PC-9 (cell line): Measurements from ENCODE around the gene HIC1. TPM values are rescaled to one million over a fixed set of nuclear protein-coding genes. Genes with fewer than 3 reads are reported as not detected.

Experiments used
- BruUV-seq: library from RNA; stranded (reverse); fragments of 400-500 nt; replicated peaks from 2 replicates; lab custom pipeline; 2021; lab: Mats Ljungman, UMichigan
- CTCF ChIA-PET: fragments of 300-600 bp; sonication (Branson Sonifier 250); formaldehyde crosslinking; loops from one replicate; lab custom pipeline; 2022; ENCODE audit warnings: antibody characterized with exemption; lab: Charles Lee
- POLR2A ChIA-PET: fragments of 300-600 bp; sonication (Branson Sonifier 250); formaldehyde crosslinking; loops from one replicate; lab custom pipeline; 2022; ENCODE audit warnings: antibody characterized with exemption; ENCODE audit not compliant: unreplicated experiment; lab: Charles Lee
- DNase-seq, 2 experiments: peaks; one replicate each; pipeline versions ENCODE4 v3.0.0 to v3.0.0-alpha.2; 2015 to 2022; ENCODE audit warnings: mixed read lengths in 1 of 2
- H2AFZ ChIP-seq: fragments of 200-600 bp; sonication (generic); 2 replicates; pipeline ENCODE4 v1.8.1; 2017; ENCODE audit warnings: antibody characterized with exemption
- H3F3A ChIP-seq: fragments of 200-600 bp; sonication (generic); 2 replicates; pipeline ENCODE4 v1.8.1; 2017; ENCODE audit warnings: antibody characterized with exemption, mild to moderate bottlenecking, low read depth; ENCODE audit not compliant: insufficient read depth
- H3K27ac ChIP-seq: fragments of 200-600 bp; sonication (generic); 2 replicates; pipeline ENCODE4 v1.6.1; 2016; ENCODE audit warnings: mixed run types
- H3K27me3 ChIP-seq: fragments of 200-600 bp; sonication (generic); 2 replicates; pipeline ENCODE4 v1.6.1; 2016; ENCODE audit warnings: low read depth, mixed run types; ENCODE audit not compliant: insufficient read depth
- H3K36me3 ChIP-seq: fragments of 200-600 bp; sonication (generic); 2 replicates; pipeline ENCODE4 v1.6.1; 2016; ENCODE audit warnings: low read depth, mixed run types
- H3K4me1 ChIP-seq: fragments of 200-600 bp; sonication (generic); replicated peaks from 2 replicates; pipeline ENCODE4 v1.6.1; 2016; ENCODE audit warnings: mixed run types; ENCODE audit not compliant: insufficient read depth
- H3K4me2 ChIP-seq: fragments of 200-600 bp; sonication (generic); 2 replicates; pipeline ENCODE4 v1.6.1; 2017; ENCODE audit warnings: mixed run types
- H3K4me3 ChIP-seq: fragments of 200-600 bp; sonication (generic); 2 replicates; pipeline ENCODE4 v1.6.1; 2016; ENCODE audit warnings: mixed run types
- H3K79me2 ChIP-seq: fragments of 200-600 bp; sonication (generic); 2 replicates; pipeline ENCODE4 v1.6.1; 2017; ENCODE audit warnings: low read depth, mixed run types
- H3K9me2 ChIP-seq: fragments of 200-600 bp; sonication (generic); 2 replicates; pipeline ENCODE4 v1.8.1; 2017; ENCODE audit warnings: mild to moderate bottlenecking; ENCODE audit not compliant: insufficient read depth
- H3K9me3 ChIP-seq: fragments of 200-600 bp; sonication (generic); 2 replicates; pipeline ENCODE4 v1.8.1; 2016; ENCODE audit warnings: low read depth; ENCODE audit not compliant: insufficient read depth
- H4K20me1 ChIP-seq: fragments of 200-600 bp; sonication (generic); 2 replicates; pipeline ENCODE4 v1.8.1; 2017; ENCODE audit not compliant: insufficient read depth
- EZH2 ChIP-seq: fragments of 200-600 bp; sonication (generic); IDR thresholded peaks from 2 replicates; pipeline ENCODE4 v1.8.0; 2017; ENCODE audit warnings: antibody characterized with exemption, low read depth
- intact Hi-C: fragments of 100-400 bp; cut with micrococcal nuclease; formaldehyde crosslinking; loops from one replicate; pipeline ENCODE4 v1.10.0; 2022; ENCODE audit not compliant: unreplicated experiment
- total RNA-seq: library from RNA; stranded (reverse); gene quantifications from 2 replicates; pipeline ENCODE4 v1.2.3, GENCODE V29; 2021
- TF ChIP-seq, protein P1 (sequence below): fragments of 200-600 bp; sonication (generic); conservative IDR thresholded peaks from 2 replicates; pipeline ENCODE4 v1.6.1; 2017; ENCODE audit warnings: mixed run types, antibody characterized with exemption, mild to moderate bottlenecking, moderate library complexity

The HIC1 gene
- total RNA-seq, 1 experiment from 2014 or later = 0.63 TPM

DNA sequence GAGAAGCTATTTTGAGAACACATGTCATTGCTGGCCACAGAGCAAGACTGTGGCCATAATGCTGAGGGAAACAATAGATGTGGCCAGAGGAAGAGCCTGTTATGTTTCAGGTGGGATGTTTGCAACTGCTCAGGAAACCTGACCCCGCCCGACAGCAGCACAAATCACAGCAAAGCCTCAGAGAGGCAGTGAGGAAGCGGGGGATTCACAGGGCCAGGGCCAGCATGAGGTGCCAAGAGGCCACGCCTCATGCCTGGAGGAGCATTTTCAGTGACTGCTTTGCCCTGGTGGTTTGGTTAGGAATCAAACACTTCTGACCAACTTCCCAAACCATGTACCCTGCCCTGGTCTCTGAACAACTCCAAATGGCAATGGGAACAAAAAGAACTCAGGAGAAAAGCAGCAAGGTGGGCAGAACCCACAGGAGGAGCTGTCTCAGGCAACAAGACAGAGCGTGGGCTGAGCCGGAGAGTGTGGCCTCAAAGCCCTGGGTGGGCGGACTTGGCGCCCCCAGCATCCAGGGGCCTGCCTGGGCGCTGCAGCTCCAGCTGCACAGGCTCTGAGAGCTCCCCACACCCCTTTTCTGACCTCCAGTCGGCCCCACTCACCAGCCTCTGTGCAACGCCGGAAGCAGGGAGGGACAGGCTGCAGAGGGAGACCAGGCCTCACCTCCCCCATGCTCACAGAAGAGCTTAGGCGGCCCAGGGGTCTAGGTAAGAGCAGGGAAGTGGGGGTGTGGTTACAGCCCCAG, 20.6 kb downstream of the HIC1 start:
- no TSS peak for BruUV-seq
- no peaks in the 10 kb centered on the region for H3K27me3 ChIP-seq
- intact Hi-C loops = no loop called here

DNA sequence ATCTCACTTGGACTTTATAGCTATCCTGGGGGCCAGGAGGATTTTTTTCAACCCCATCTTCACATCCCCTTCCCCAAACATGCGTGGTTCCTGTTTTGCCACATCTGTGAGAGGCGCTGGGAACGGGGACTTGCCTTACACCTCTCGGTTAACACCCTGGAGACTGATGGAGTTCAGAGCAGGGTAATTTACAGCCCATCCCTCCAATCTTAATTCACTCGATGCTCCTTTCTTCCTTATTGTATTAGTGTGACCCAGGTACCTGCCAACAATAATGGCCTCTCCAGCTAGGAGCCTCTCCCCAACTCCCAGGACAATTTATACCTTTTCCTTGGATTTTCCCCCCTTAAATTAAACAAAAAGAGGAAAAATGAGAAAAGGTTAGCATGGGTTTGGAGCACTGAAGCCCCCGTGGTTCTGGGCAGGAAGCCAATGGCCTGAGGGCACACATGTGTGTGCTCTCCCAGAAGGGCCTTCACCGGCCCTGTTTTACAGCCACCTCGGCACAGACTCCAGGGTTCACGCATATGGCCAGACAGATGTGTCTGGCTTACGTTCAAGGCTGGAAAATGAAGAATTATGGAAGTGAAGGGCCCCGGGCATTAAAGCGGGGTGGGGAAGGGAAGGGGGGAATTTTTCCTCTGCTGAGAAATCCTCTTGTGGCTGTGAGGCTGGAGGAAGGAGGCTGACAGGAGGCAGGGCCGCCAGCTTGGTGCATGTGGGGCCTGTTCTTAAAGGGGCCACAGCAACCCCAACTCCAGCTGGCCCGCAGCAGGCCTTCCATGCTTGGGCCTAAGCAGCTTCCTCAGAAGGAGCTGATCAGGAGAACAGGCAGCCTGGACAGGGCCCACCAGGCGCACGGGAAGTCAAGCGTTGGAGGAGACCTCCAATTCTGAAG, 21.4 kb downstream of the HIC1 start:
- CTCF ChIA-PET = interaction anchor here (0.5 kb wide), 1 partner anchor 283 kb away, joined by 8 read pairs; no protein-coding TSS in a partner anchor
- intact Hi-C loops = no loop called here
- H3K4me3 ChIP-seq = no peak overlapping the region
- TF ChIP-seq, protein P1, sequence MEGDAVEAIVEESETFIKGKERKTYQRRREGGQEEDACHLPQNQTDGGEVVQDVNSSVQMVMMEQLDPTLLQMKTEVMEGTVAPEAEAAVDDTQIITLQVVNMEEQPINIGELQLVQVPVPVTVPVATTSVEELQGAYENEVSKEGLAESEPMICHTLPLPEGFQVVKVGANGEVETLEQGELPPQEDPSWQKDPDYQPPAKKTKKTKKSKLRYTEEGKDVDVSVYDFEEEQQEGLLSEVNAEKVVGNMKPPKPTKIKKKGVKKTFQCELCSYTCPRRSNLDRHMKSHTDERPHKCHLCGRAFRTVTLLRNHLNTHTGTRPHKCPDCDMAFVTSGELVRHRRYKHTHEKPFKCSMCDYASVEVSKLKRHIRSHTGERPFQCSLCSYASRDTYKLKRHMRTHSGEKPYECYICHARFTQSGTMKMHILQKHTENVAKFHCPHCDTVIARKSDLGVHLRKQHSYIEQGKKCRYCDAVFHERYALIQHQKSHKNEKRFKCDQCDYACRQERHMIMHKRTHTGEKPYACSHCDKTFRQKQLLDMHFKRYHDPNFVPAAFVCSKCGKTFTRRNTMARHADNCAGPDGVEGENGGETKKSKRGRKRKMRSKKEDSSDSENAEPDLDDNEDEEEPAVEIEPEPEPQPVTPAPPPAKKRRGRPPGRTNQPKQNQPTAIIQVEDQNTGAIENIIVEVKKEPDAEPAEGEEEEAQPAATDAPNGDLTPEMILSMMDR = no peak
- no peak for TF ChIP-seq EZH2
- no peaks in the 10 kb centered on the region for H3K9me2 ChIP-seq
- H3K4me2 ChIP-seq = no peak overlapping the region
- H3K9me3 ChIP-seq = no peaks in the 10 kb centered on the region
- no peak for DNase-seq
- no peak overlapping the region for H3K27ac ChIP-seq
- H3K36me3 ChIP-seq = no peaks in the 10 kb centered on the region
- POLR2A ChIA-PET = no interaction called here
- no peak overlapping the region for H2AFZ ChIP-seq
- H3K4me1 ChIP-seq = peaks cover 10% of the 10 kb centered on the region; the same call in 1 of the 2 replicates
- no peaks in the 10 kb centered on the region for H3K27me3 ChIP-seq
- H4K20me1 ChIP-seq = no peaks in the 10 kb centered on the region
- no peaks in the 10 kb centered on the region for H3K79me2 ChIP-seq
- BruUV-seq = no TSS peak
- 0 out of 2 replicates have a peak, but pooled peaks cover 6% of the 10 kb centered on the region for H3F3A ChIP-seq

More for the DNA sequence above, 20.6 kb downstream of the HIC1 start:
- no peak overlapping the region for H2AFZ ChIP-seq
- 0 out of 2 replicates have a peak, but pooled peaks cover 6% of the 10 kb centered on the region for H3F3A ChIP-seq
- no peaks in the 10 kb centered on the region for H3K9me2 ChIP-seq
- TF ChIP-seq, protein P1 = no peak
- TF ChIP-seq EZH2 = no peak
- peaks cover 10% of the 10 kb centered on the region; the same call in 1 of the 2 replicates for H3K4me1 ChIP-seq
- H3K4me3 ChIP-seq = no peak overlapping the region
- ChIA-PET CTCF (no interaction called here), POLR2A (no interaction called here)
- no peaks in the 10 kb centered on the region for H3K9me3 ChIP-seq
- H3K4me2 ChIP-seq = no peak overlapping the region
- no peaks in the 10 kb centered on the region for H4K20me1 ChIP-seq
- no peaks in the 10 kb centered on the region for H3K36me3 ChIP-seq
- H3K79me2 ChIP-seq = no peaks in the 10 kb centered on the region
- DNase-seq = peak in 1 of 2 experiments; percentile 43
- no peak overlapping the region for H3K27ac ChIP-seq

DNA sequence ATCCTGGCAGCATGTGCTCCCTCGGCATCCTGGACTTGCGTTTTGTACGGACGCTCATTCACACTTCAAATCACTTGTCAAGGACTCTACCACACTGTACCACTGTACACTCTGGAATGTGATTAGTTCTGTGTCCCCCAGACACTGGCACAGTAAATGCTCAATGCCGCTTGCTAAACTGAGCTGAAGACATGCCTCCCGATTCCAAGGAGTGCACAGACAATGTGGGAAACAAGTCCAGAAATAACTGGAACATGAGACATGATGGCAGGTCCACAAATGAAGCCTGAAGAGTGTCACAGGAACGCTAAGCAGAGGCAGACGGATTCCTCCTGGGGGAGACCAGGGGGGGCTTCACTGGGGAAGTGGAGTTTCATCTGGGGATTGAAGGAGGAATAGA, 22.1 kb downstream of the HIC1 start:
- POLR2A ChIA-PET = no interaction called here
- 0 out of 2 replicates have a peak, but pooled peaks cover 6% of the 10 kb centered on the region for H3F3A ChIP-seq
- H3K27me3 ChIP-seq = no peaks in the 10 kb centered on the region
- no peak overlapping the region for H3K4me2 ChIP-seq
- H3K4me3 ChIP-seq = no peak overlapping the region
- H4K20me1 ChIP-seq = no peaks in the 10 kb centered on the region
- TF ChIP-seq, protein P1 = no peak
- no peak for TF ChIP-seq EZH2
- H3K4me1 ChIP-seq = peaks cover 10% of the 10 kb centered on the region; the same call in 1 of the 2 replicates
- no peaks in the 10 kb centered on the region for H3K9me3 ChIP-seq
- H3K9me2 ChIP-seq = no peaks in the 10 kb centered on the region
- intact Hi-C loops = no loop called here
- CTCF ChIA-PET = no interaction called here
- no peak overlapping the region for H2AFZ ChIP-seq
- no peak overlapping the region for H3K27ac ChIP-seq
- no peaks in the 10 kb centered on the region for H3K79me2 ChIP-seq
- H3K36me3 ChIP-seq = no peaks in the 10 kb centered on the region
- BruUV-seq = no TSS peak
- DNase-seq = no peak
